Lung (tissue), 12 donors: ENCODE results near the gene HLA-DRB1. TPM values are rescaled to one million over a fixed set of nuclear protein-coding genes. Genes with fewer than 3 reads are reported as not detected.
"Not testable (repeated sequence)": the region's sequence is repeated elsewhere in the genome, so short reads cannot be mapped to it uniquely, and the experiment has no call there.

ENCODE experiments used
- ATAC-seq: fragments of 200-7000 bp; cut with Tn5 transposase; one replicate; pipeline ENCODE4 v1.9.1; 2020; ENCODE audit warnings: moderate number of reproducible peaks; ENCODE audit not compliant: insufficient read depth, low FRiP score
- DNase-seq, 3 donors: peaks; one replicate each; pipeline ENCODE4 v3.0.0-alpha.2; 2013 to 2017
- H3K27ac ChIP-seq, 2 donors: one replicate each; pipeline ENCODE4 v1.5.1; 2013; ENCODE audit warnings: mild to moderate bottlenecking in 2 of 2, moderate library complexity in 2 of 2, control low read depth in 1 of 2, inconsistent platforms in 1 of 2, low read depth in 1 of 2, low read length in 1 of 2
- H3K27me3 ChIP-seq, 3 donors: one replicate each; pipeline ENCODE4 v1.5.1; 2013; ENCODE audit warnings: low read length in 2 of 3; ENCODE audit not compliant: control insufficient read depth in 3 of 3, insufficient read depth in 3 of 3
- H3K36me3 ChIP-seq, 4 donors: one replicate each; pipeline ENCODE4 v1.5.1; 2013; ENCODE audit warnings: low read length in 4 of 4, mild to moderate bottlenecking in 1 of 4, moderate library complexity in 1 of 4; ENCODE audit not compliant: control insufficient read depth in 4 of 4, insufficient read depth in 4 of 4
- H3K4me1 ChIP-seq, 5 donors: one replicate each; pipeline ENCODE4 v1.5.1; 2013; ENCODE audit warnings: low read length in 5 of 5, mild to moderate bottlenecking in 2 of 5, moderate library complexity in 1 of 5; ENCODE audit not compliant: control insufficient read depth in 5 of 5, insufficient read depth in 5 of 5
- H3K4me3 ChIP-seq: one replicate; pipeline ENCODE4 v1.5.1; 2013; ENCODE audit warnings: mild to moderate bottlenecking, control low read depth, moderate library complexity
- H3K9ac ChIP-seq, 2 donors: one replicate each; pipeline ENCODE4 v1.5.1; 2013; ENCODE audit warnings: low read length in 2 of 2, control low read depth in 1 of 2; ENCODE audit not compliant: insufficient read depth in 1 of 2
- H3K9me3 ChIP-seq, 4 donors: one replicate each; pipeline ENCODE4 v1.5.1; 2013; ENCODE audit warnings: low read length in 3 of 4, mild to moderate bottlenecking in 1 of 4, moderate library complexity in 1 of 4; ENCODE audit not compliant: control insufficient read depth in 4 of 4, insufficient read depth in 3 of 4
- WGBS, 2 donors: extraction: QIAGEN DNeasy Blood & Tissue Kit; methylation state at CpG; one replicate each; pipeline ENCODE4 v1.1.7; 2013; 5-methylcytosine and 5-hydroxymethylcytosine counted together
- polyA plus RNA-seq, 2 donors: library from polyadenylated mRNA; stranded (reverse); fragments of 200-250 nt; gene quantifications; one replicate each; pipeline ENCODE4 v1.2.1, GENCODE V29; 2013
- total RNA-seq, 2 donors: library from RNA; depleted of rRNA in 1 of 2; stranded (reverse); fragments of >200 nt in 1 of 2; gene quantifications; one replicate each; pipeline ENCODE4 v1.2.1, GENCODE V29; 2014 to 2021
- TF ChIP-seq, protein P1 (sequence below): IDR thresholded peaks from 2 replicates; pipeline ENCODE4 v1.5.1; 2012; ENCODE audit warnings: mild to moderate bottlenecking; ENCODE audit errors: control extremely low read depth, extremely low read depth
- donor health status: control.
- donor health status: control.
- donor health status: Bipolar disorder and iron deficiency.
- donor health status: healthy.
- donor health status: DM: yes; HTN: yes; CAD: no.

HLA-DRB1 gene
- total and polyA plus RNA-seq, 4 donors = 87.1 to 479 (median 416) TPM

DNA sequence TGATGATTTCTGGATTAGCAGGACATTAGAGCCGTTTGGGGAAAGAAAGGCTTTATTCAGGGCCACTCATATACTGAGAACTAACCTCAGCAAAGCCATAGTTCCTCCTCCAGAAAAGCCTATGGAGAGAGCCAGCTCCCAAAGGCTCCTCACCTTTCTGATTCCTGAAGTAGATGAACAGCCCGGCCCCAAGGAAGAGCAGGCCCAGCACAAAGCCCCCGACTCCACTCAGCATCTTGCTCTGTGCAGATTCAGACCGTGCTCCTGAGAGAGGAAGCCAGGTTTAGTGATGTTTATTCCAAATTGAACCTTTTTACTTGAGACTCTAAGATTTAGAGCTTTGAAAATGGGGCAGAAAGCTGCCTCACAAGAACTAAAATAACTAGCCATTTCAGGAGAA, 9.1 kb downstream of the HLA-DRB1 start:
- peaks cover 0 to 4% (median 0%) of the 10 kb centered on the region in 4 donors for H3K36me3 ChIP-seq
- TF ChIP-seq, protein P1, sequence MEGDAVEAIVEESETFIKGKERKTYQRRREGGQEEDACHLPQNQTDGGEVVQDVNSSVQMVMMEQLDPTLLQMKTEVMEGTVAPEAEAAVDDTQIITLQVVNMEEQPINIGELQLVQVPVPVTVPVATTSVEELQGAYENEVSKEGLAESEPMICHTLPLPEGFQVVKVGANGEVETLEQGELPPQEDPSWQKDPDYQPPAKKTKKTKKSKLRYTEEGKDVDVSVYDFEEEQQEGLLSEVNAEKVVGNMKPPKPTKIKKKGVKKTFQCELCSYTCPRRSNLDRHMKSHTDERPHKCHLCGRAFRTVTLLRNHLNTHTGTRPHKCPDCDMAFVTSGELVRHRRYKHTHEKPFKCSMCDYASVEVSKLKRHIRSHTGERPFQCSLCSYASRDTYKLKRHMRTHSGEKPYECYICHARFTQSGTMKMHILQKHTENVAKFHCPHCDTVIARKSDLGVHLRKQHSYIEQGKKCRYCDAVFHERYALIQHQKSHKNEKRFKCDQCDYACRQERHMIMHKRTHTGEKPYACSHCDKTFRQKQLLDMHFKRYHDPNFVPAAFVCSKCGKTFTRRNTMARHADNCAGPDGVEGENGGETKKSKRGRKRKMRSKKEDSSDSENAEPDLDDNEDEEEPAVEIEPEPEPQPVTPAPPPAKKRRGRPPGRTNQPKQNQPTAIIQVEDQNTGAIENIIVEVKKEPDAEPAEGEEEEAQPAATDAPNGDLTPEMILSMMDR = no peak
- no peaks in the 10 kb centered on the region for H3K9me3 ChIP-seq
- H3K4me3 ChIP-seq = no peak overlapping the region
- DNase-seq (no peak), ATAC-seq (no peak)
- 88 to 93% methylated on average over 4 of the region's 4 CpGs for WGBS, 2 donors
- peaks cover 0 to 24% (median 0%) of the 10 kb centered on the region in 3 donors for H3K27me3 ChIP-seq
- no peak overlapping the region for H3K9ac ChIP-seq
- no peaks in the 10 kb centered on the region for H3K4me1 ChIP-seq
- H3K27ac ChIP-seq = no peak overlapping the region

DNA sequence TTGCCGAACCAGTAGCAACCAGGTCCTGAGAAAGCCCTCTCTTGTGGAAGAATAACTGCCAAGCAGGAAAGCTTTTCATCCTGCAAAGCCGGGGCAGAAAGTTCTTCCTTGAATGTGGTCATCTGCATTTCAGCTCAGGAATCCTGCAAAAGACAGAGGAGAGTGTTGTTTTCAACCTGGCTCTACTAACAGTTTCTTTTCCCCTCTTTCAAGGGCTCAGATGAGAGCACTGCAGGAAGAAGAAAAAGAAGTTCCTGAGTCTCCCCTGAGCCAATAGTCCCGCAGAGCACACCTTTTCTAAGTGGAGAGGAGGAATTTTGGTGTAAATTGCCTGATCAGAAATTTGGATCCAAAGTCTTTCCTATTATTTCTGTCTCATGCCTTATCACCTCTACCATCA, 10.7 kb downstream of the HLA-DRB1 start:
- Histone ChIP-seq H3K36me3 (peaks cover 0 to 4% (median 0%) of the 10 kb centered on the region in 4 donors), H3K4me3 (no peak overlapping the region), H3K4me1 (no peaks in the 10 kb centered on the region), H3K27me3 (peaks cover 0 to 16% (median 0%) of the 10 kb centered on the region in 3 donors), H3K9me3 (no peaks in the 10 kb centered on the region), H3K9ac (no peak overlapping the region), H3K27ac (no peak overlapping the region)
- no peak for DNase-seq
- no peak for ATAC-seq
- TF ChIP-seq, protein P1 = no peak
- 0 to 32% methylated on average over 3 of the region's 3 CpGs for WGBS, 2 donors

DNA sequence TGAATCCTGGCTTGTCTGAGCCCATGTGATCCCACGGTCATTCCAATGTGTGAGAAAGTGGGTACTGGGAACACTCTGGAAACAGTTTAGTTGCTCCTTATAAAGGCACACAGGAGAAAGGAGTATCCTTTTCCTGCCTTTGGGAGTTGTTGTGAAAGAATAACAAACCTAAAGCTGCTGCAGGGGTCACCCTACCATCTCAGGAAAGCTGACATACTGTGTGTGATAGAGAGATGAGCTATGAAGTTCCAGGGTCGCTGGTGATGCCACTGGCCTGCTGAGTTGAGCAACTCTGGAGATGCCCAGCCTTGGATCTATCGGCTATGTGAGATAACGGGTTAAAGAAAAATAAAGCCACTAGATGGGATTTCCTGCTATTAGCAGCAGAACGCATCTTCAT, 12.2 kb downstream of the HLA-DRB1 start:
- WGBS, 2 donors = 16 to 27% methylated on average over 5 of the region's 5 CpGs
- not testable (repeated sequence) for H3K9ac ChIP-seq, DNase-seq, ATAC-seq, H3K4me1 ChIP-seq, H3K27me3 ChIP-seq, H3K4me3 ChIP-seq, H3K36me3 ChIP-seq, H3K9me3 ChIP-seq, H3K27ac ChIP-seq

DNA sequence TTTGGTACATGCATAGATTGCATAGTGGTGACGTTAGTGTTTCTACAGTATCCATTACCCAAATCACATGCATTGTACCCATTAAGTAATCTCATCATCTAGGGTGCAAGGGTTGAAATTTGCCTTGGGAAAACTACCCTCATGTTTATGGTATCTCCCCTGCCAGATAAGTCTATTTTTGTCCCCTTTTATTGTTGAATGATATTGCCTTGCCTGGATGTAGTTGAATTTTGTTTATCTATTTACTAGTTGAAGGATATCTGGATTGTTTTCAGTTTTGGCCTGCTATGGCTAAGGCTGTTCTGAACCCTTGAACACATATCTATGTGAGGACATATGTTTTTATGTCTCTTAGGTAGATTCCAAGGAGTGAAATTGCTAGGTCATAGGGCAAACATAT, 13.4 kb downstream of the HLA-DRB1 start:
- Histone ChIP-seq H3K9me3 (no peaks in the 10 kb centered on the region), H3K27ac (no peak overlapping the region), H3K4me3 (no peak overlapping the region), H3K36me3 (peaks cover 0 to 4% (median 0%) of the 10 kb centered on the region in 4 donors), H3K27me3 (peaks cover 0 to 2% (median 0%) of the 10 kb centered on the region in 3 donors), H3K9ac (no peak overlapping the region), H3K4me1 (no peaks in the 10 kb centered on the region)
- WGBS, 2 donors = 82 to 96% methylated on average over 1 of the region's 1 CpG
- no peak for ATAC-seq
- TF ChIP-seq, protein P1 = no peak
- no peak for DNase-seq
